Chondrocyte (in vitro differentiated cells): ENCODE results near the gene STK38L. TPM values are rescaled to one million over a fixed set of nuclear protein-coding genes. Genes with fewer than 3 reads are reported as not detected.

Experiments
- DNase-seq: peaks from one replicate; pipeline ENCODE4 v3.0.0; 2021; ENCODE audit warnings: mixed read lengths, low spot score
- H3K27ac Mint-ChIP-seq: one replicate; pipeline ENCODE4 v1.8.0; 2021; ENCODE audit warnings: mild to moderate bottlenecking, moderate library complexity, mixed read lengths; ENCODE audit not compliant: unreplicated experiment
- H3K27me3 Mint-ChIP-seq: 2 replicates; pipeline ENCODE4 v1.8.0; 2021; ENCODE audit warnings: low read depth, mixed read lengths
- H3K36me3 Mint-ChIP-seq: 2 replicates; pipeline ENCODE4 v1.8.0; 2021; ENCODE audit warnings: low read depth, mixed read lengths
- H3K4me1 Mint-ChIP-seq: 2 replicates; pipeline ENCODE4 v1.8.0; 2021; ENCODE audit warnings: low read depth, mild to moderate bottlenecking, mixed read lengths
- H3K4me3 Mint-ChIP-seq: one replicate; pipeline ENCODE4 v1.8.0; 2021; ENCODE audit warnings: mild to moderate bottlenecking, moderate library complexity, mixed read lengths; ENCODE audit not compliant: unreplicated experiment
- H3K9me3 Mint-ChIP-seq: 2 replicates; pipeline ENCODE4 v1.8.0; 2021; ENCODE audit warnings: low read depth, mixed read lengths
- total RNA-seq: library from RNA; stranded (reverse); gene quantifications from 3 replicates; pipeline ENCODE4 v1.2.1, GENCODE V29; 2021
- TF ChIP-seq, protein P1 (sequence below): fragments of 200-600 bp; sonication (generic); IDR thresholded peaks from 2 replicates; pipeline ENCODE4 v1.5.0; 2021; ENCODE audit warnings: antibody characterized with exemption, mild to moderate bottlenecking, moderate library complexity

The STK38L gene
- total RNA-seq, 1 donor from 2014 or later = 219 TPM

DNA sequence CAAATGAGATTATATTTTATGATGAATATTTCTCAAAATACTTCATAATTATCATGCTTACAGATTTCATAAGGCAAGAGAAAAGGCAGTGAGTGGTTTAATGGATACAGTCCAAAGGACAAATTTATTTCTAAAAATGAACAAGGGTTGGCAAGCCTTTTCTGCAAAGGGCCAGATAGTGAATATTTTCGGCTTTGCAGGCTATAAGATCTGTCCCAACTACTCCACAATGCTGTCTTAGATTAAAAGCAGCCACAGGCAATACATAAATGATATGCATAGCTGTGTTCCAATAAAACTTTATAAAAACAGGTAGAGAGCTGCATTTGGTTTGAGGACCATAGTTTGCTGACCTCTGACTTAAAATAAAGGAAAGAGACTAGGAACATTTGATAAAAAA is 42.9 kb upstream of the STK38L start:
- no peak overlapping the region for H3K27ac Mint-ChIP-seq
- TF ChIP-seq, protein P1, sequence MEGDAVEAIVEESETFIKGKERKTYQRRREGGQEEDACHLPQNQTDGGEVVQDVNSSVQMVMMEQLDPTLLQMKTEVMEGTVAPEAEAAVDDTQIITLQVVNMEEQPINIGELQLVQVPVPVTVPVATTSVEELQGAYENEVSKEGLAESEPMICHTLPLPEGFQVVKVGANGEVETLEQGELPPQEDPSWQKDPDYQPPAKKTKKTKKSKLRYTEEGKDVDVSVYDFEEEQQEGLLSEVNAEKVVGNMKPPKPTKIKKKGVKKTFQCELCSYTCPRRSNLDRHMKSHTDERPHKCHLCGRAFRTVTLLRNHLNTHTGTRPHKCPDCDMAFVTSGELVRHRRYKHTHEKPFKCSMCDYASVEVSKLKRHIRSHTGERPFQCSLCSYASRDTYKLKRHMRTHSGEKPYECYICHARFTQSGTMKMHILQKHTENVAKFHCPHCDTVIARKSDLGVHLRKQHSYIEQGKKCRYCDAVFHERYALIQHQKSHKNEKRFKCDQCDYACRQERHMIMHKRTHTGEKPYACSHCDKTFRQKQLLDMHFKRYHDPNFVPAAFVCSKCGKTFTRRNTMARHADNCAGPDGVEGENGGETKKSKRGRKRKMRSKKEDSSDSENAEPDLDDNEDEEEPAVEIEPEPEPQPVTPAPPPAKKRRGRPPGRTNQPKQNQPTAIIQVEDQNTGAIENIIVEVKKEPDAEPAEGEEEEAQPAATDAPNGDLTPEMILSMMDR = no peak
- H3K9me3 Mint-ChIP-seq = no peaks in the 10 kb centered on the region
- H3K4me3 Mint-ChIP-seq = no peak overlapping the region
- peaks cover 36% of the 10 kb centered on the region for H3K4me1 Mint-ChIP-seq
- no peak for DNase-seq
- H3K27me3 Mint-ChIP-seq = no peaks in the 10 kb centered on the region
- no peaks in the 10 kb centered on the region for H3K36me3 Mint-ChIP-seq

DNA sequence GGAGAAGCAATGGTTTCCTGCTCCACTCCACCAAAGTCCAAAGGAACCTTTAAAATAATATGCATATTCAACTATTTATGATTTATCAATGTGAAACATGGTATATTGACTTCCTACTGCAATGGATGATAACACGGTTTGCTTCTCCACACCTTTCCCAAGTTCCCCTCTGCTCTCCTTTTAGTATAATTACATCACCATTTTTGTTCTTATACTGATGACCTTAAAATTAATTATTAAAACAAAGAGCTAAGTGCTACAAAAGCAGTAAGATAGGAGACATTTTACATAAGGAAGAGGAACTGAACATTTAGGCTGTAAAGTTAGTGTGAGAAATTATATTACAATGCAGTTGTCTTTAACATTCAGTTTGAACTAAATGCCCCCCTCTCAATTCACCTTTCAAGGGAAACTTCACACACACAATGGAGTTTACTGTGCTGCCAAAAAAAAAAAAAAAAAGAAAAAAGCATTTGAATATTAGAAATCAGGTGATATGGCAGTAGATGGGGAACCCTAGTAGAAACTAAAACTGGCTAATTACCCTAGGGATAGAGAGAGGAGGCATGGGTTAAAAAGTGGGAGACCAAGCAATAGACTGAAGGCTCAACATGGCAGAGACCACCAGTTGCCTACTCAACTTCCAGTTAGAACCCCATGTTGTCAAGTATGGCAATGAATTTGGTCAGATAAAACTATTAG is 37.1 kb upstream of the STK38L start:
- DNase-seq = no peak
- Mint-ChIP-seq H3K27ac (no peak overlapping the region), H3K27me3 (no peaks in the 10 kb centered on the region), H3K36me3 (no peaks in the 10 kb centered on the region), H3K4me3 (no peak overlapping the region), H3K9me3 (peaks cover 10% of the 10 kb centered on the region), H3K4me1 (no peaks in the 10 kb centered on the region)
- TF ChIP-seq, protein P1 = no peak

DNA sequence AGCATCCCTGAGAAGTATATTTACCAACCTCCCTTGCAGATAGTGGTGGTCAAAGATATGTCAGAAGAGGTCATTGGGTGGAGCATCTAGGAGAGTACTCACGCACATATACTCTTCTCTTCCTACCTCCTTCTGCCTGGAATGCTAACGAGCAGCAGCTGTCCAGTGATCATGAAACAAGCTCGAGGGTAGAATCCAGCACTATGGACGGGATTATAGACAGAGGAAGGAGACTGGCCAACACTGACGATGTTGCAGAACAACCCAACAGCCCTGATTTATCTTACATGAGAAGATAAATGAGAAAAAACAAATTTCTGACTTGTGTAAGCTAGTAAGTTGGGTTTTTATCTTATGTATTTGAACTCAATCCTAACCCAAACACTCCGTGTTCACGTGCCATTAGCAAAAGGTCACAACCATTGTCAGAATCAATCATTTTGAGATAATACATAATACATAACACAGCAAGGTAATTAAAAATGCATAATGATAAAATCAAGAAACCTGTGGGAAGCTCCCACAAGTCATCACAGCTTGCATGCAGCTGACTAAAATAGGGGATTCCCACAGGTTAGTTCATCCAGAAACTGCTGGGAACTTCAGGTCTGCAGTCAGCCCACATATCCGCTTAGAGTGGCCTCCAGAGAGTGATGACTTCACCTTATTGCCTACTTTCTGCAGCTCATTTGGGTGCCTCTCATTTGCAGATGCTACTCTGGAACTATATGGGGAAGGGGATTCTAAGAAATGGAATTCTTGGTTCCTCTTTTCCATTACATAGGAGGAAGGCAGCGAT is 36.3 kb upstream of the STK38L start:
- peaks cover 10% of the 10 kb centered on the region for H3K9me3 Mint-ChIP-seq
- no peaks in the 10 kb centered on the region for H3K4me1 Mint-ChIP-seq
- TF ChIP-seq, protein P1 = no peak
- H3K4me3 Mint-ChIP-seq = no peak overlapping the region
- no peak for DNase-seq
- H3K36me3 Mint-ChIP-seq = no peaks in the 10 kb centered on the region
- no peaks in the 10 kb centered on the region for H3K27me3 Mint-ChIP-seq
- H3K27ac Mint-ChIP-seq = no peak overlapping the region

DNA sequence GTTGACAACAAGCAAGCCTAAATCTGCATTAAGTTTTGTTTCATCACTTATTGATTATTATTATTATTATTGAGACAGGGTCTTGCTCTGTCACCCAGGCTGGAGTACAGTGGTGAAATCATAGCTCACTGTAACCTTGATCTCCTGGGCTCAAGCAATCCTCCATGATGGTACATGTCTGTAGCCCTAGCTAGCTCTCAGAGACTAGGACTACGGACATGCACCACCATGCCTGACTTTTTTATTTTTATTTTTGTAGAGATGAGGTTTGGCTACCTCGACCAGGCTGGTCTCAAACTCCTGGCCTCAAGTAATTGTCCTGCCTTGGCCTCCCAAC is 35.7 kb upstream of the STK38L start:
- no peaks in the 10 kb centered on the region for H3K27me3 Mint-ChIP-seq
- no peak overlapping the region for H3K4me3 Mint-ChIP-seq
- TF ChIP-seq, protein P1 = no peak
- no peaks in the 10 kb centered on the region for H3K4me1 Mint-ChIP-seq
- no peaks in the 10 kb centered on the region for H3K36me3 Mint-ChIP-seq
- DNase-seq = no peak
- no peak overlapping the region for H3K27ac Mint-ChIP-seq
- H3K9me3 Mint-ChIP-seq = peaks cover 10% of the 10 kb centered on the region

DNA sequence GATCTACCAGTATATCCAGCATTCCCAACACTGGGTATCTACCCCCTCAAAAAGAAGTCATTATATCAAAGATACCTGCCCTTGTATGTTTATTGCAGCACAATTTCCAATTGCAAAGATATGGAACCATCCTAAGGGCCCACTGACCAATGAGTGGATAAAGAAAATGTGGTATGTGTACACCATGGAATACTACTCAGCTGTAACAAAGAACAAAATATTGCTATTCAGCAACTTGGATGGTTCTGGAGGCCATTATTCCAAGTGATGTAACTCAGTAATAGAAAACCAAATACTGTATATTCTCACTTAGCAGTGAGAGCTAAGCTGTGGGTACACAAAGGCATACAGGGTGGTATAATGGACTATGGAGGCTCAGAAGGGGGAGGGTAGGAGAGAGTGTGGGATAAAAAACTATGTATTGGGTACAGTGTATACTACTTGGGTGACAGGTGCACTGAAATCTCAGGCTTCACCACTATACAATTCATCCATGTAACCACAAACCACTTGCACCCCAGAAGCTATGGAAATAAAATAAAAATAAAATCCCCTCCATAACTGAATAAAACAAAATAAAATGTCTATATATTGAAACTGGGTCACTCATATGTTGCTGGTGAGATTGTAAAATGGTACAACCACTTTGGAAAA is 34.7 kb upstream of the STK38L start:
- Mint-ChIP-seq H3K27ac (no peak overlapping the region), H3K4me3 (no peak overlapping the region), H3K36me3 (no peaks in the 10 kb centered on the region), H3K4me1 (no peaks in the 10 kb centered on the region), H3K9me3 (peaks cover 10% of the 10 kb centered on the region), H3K27me3 (no peaks in the 10 kb centered on the region)
- no peak for DNase-seq
- TF ChIP-seq, protein P1 = no peak
